Karpas-422 (cell line): ENCODE measurements around the gene MRPL34. TPM values are rescaled to one million over a fixed set of nuclear protein-coding genes. Genes with fewer than 3 reads are reported as not detected.

Experiments
- DNase-seq: peaks from one replicate; pipeline ENCODE4 v3.0.0-alpha.2; 2015
- H2AFZ ChIP-seq: fragments of 200-600 bp; sonication (generic); 2 replicates; pipeline ENCODE4 v1.6.1; 2014; ENCODE audit warnings: antibody characterized with exemption, low read length, mixed read lengths
- H3K27ac ChIP-seq: fragments of 200-600 bp; sonication (generic); 2 replicates; pipeline ENCODE4 v1.5.1; 2014; ENCODE audit warnings: mild to moderate bottlenecking, low read length, moderate library complexity
- H3K27me3 ChIP-seq: fragments of 200-600 bp; sonication (generic); 2 replicates; pipeline ENCODE4 v1.6.1; 2014; ENCODE audit warnings: low read length, mixed read lengths
- H3K36me3 ChIP-seq: fragments of 200-600 bp; sonication (generic); 2 replicates; pipeline ENCODE4 v1.6.1; 2014; ENCODE audit warnings: low read length, mixed read lengths; ENCODE audit not compliant: insufficient read depth
- H3K4me1 ChIP-seq: fragments of 200-600 bp; sonication (generic); 2 replicates; pipeline ENCODE4 v1.6.1; 2014; ENCODE audit warnings: mild to moderate bottlenecking, low read length, mixed read lengths
- H3K4me2 ChIP-seq: fragments of 200-600 bp; sonication (generic); 2 replicates; pipeline ENCODE4 v1.6.1; 2014; ENCODE audit warnings: low read length, low read depth, mild to moderate bottlenecking; ENCODE audit not compliant: poor library complexity, severe bottlenecking
- H3K4me3 ChIP-seq: fragments of 200-600 bp; sonication (generic); 2 replicates; pipeline ENCODE4 v1.5.1; 2014; ENCODE audit warnings: mild to moderate bottlenecking, antibody characterized with exemption, low read length, mixed read lengths
- H3K79me2 ChIP-seq: fragments of 200-600 bp; sonication (generic); 2 replicates; pipeline ENCODE4 v1.6.1; 2014; ENCODE audit warnings: mild to moderate bottlenecking, low read length, mixed read lengths
- H3K9ac ChIP-seq: fragments of 200-600 bp; sonication (generic); 2 replicates; pipeline ENCODE4 v1.6.0; 2014; ENCODE audit warnings: low read length
- H3K9me2 ChIP-seq: fragments of 200-600 bp; sonication (generic), shearing (Covaris generic); replicated peaks from 2 replicates; pipeline ENCODE4 v1.6.0; 2014; ENCODE audit warnings: mild to moderate bottlenecking, low read length, moderate library complexity; ENCODE audit not compliant: insufficient read depth
- H3K9me3 ChIP-seq: fragments of 300-700, 200-600 bp; sonication (generic); 2 replicates; pipeline ENCODE4 v1.6.1; 2014; ENCODE audit warnings: low read length, mixed read lengths
- H4K20me1 ChIP-seq: fragments of 200-600 bp; sonication (generic); 2 replicates; pipeline ENCODE4 v1.6.1; 2014; ENCODE audit warnings: mild to moderate bottlenecking, antibody characterized with exemption, low read length, low read depth; ENCODE audit not compliant: insufficient read depth
- total RNA-seq: library from RNA; depleted of rRNA; stranded (reverse); fragments of >200 nt; shearing (Covaris generic); gene quantifications from 2 replicates; pipeline ENCODE4 v1.2.3, GENCODE V29; 2014; ENCODE audit warnings: low replicate concordance

Gene MRPL34
- total RNA-seq, 1 experiment from 2014 or later, result 34.0 TPM

GRCh38 chr19:17309198-17309964 is 3.7 kb downstream of the MRPL34 start, which contains the start of gene DDA1:
TSS of gene DDA1 (plus strand) at chr19:17309563. CDS start at chr19:17309655, 92 bp downstream.
- no peaks in the 10 kb centered on the region for H3K27me3 ChIP-seq
- H3K4me3 ChIP-seq, result peak within 1 kb of the TSS; percentile 97
- DNase-seq, result peak; percentile 100
- H3K9ac ChIP-seq, result peak within 1 kb of the TSS; percentile 96
- peaks cover 40% of the 10 kb centered on the region for H3K79me2 ChIP-seq
- H3K4me2 ChIP-seq, result peak within 1 kb of the TSS; percentile 83
- peaks cover 22% of the 10 kb centered on the region; the same call in 1 of the 2 replicates for H4K20me1 ChIP-seq
- H3K9me2 ChIP-seq, result no peaks in the 10 kb centered on the region
- H3K4me1 ChIP-seq, result peaks cover 18% of the 10 kb centered on the region
- peak within 1 kb of the TSS; percentile 43; the same call in 1 of the 2 replicates for H3K27ac ChIP-seq
- H3K36me3 ChIP-seq, result peaks cover 8% of the 10 kb centered on the region
- no peaks in the 10 kb centered on the region for H3K9me3 ChIP-seq
- no peak within 1 kb of the TSS for H2AFZ ChIP-seq

GRCh38 chr19:17309965-17310461 is 4.3 kb downstream of the MRPL34 start:
- Histone ChIP-seq H3K27me3 (no peaks in the 10 kb centered on the region), H3K4me2 (peak overlapping the region; percentile 83), H3K9ac (peak overlapping the region; percentile 96), H3K27ac (peak overlapping the region; percentile 43; the same call in 1 of the 2 replicates), H3K9me2 (no peaks in the 10 kb centered on the region), H3K9me3 (no peaks in the 10 kb centered on the region), H2AFZ (no peak overlapping the region), H3K36me3 (peaks cover 13% of the 10 kb centered on the region), H4K20me1 (peaks cover 20% of the 10 kb centered on the region; the same call in 1 of the 2 replicates), H3K79me2 (peaks cover 40% of the 10 kb centered on the region), H3K4me3 (peak overlapping the region; percentile 97), H3K4me1 (peaks cover 18% of the 10 kb centered on the region)
- no peak for DNase-seq

DNA sequence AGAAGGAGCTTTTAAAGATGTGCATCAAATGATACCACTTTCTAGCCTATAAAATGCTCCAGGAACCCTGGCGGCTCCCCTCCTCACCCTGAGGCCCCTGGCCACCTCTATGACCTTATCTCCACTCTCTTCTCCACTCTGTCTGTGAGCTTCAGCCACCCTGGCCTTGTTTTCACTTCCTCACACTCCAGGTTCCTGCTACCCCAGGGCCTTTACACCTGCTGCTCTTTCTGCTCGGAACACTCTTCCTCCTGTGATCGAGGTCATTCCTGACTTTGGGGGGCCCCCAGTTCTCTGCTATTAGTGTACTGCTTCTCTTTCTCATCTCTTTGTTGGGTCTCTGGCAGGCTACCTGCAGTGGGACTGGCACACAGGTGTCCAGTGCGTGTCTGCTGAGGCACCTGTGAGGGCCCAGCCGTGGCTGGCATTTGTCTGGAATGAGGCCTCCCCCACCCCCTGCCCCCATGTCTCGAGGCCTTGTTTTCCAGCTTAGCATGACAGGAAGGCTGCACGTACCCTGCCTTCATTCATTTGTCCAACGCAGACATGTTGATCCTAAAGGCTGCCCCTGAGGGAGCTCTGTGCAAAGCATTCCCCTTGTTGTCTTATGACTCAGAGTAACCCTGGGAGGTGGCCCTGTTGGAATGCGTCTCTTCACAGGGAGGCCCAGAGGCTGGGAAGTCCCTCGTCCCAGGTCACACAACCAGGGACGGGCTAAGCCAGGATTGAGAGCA is 6.0 kb downstream of the MRPL34 start:
- H2AFZ ChIP-seq, result no peak overlapping the region
- peaks cover 34% of the 10 kb centered on the region for H3K79me2 ChIP-seq
- H3K9ac ChIP-seq, result no peak overlapping the region
- no peak overlapping the region for H3K27ac ChIP-seq
- H3K4me3 ChIP-seq, result no peak overlapping the region
- H3K4me2 ChIP-seq, result no peak overlapping the region
- peaks cover 11% of the 10 kb centered on the region for H3K4me1 ChIP-seq
- no peak for DNase-seq
- H3K36me3 ChIP-seq, result peaks cover 13% of the 10 kb centered on the region
- no peaks in the 10 kb centered on the region for H3K9me3 ChIP-seq
- peaks cover 20% of the 10 kb centered on the region; the same call in 1 of the 2 replicates for H4K20me1 ChIP-seq
- H3K9me2 ChIP-seq, result no peaks in the 10 kb centered on the region
- no peaks in the 10 kb centered on the region for H3K27me3 ChIP-seq

GRCh38 chr19:17312189-17313113 is 6.8 kb downstream of the MRPL34 start:
- Histone ChIP-seq H3K36me3 (peaks cover 13% of the 10 kb centered on the region), H3K9ac (no peak overlapping the region), H3K79me2 (peaks cover 33% of the 10 kb centered on the region), H3K4me2 (no peak overlapping the region), H4K20me1 (peaks cover 20% of the 10 kb centered on the region; the same call in 1 of the 2 replicates), H3K4me3 (no peak overlapping the region), H3K9me2 (no peaks in the 10 kb centered on the region), H3K27me3 (no peaks in the 10 kb centered on the region), H3K4me1 (peaks cover 8% of the 10 kb centered on the region), H3K27ac (no peak overlapping the region), H2AFZ (no peak overlapping the region), H3K9me3 (no peaks in the 10 kb centered on the region)
- no peak for DNase-seq

DNA sequence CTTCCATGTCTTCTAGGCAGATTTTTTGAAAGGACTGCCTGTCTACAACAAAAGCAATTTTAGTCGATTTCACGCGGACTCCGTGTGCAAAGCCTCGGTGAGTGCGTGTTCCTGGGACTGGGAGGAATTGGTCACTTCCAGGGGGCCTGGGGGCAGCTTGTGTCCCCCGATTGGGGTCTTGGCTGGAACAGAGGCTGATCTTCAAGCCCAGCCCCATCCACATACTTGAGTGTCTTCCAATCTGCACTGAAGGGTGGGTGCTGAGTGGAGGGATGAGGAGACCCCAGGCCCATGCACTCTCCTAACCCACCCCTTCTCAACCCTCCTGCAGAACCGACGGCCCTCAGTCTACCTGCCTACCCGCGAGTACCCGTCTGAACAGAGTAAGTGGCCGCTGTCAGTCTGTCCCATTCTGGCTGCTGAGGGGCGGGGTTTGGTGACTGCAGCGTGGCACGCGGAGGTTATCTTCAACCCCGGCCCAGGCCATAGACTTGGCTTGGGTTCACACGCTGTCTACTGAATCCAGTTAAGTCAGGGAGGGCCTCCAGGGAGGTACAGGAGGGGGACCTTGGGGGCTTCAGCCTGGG is 8.4 kb downstream of the MRPL34 start:
- Histone ChIP-seq H3K36me3 (peaks cover 13% of the 10 kb centered on the region), H3K27ac (no peak overlapping the region), H3K27me3 (no peaks in the 10 kb centered on the region), H3K4me1 (peaks cover 8% of the 10 kb centered on the region), H3K9me3 (no peaks in the 10 kb centered on the region), H3K79me2 (peaks cover 33% of the 10 kb centered on the region), H3K4me3 (no peak overlapping the region), H3K9ac (no peak overlapping the region), H2AFZ (no peak overlapping the region), H3K9me2 (no peaks in the 10 kb centered on the region), H4K20me1 (peaks cover 20% of the 10 kb centered on the region; the same call in 1 of the 2 replicates), H3K4me2 (no peak overlapping the region)
- no peak for DNase-seq

DNA sequence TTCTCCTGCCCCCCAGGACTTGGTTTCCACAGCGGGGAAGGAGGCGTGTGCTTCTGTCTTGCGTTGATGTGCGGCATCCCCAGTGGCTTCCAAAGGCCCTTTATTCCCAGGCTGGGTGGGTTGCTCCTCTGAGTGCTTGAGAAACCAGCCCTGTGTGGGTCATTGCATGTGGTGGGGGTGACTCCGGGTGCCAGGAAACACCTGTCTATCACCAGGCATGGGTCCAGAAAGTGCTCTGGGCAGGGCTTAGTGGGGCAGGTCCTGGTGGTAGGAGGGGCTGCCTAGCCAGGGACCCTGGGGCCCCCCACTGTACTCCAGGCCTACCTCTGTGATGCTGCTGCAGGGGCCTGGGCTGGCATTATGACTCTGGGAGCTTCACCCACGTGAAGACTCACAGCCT is 13.3 kb downstream of the MRPL34 start:
- Histone ChIP-seq H3K4me1 (no peaks in the 10 kb centered on the region), H3K4me3 (no peak overlapping the region), H2AFZ (no peak overlapping the region), H3K27ac (no peak overlapping the region), H3K36me3 (peaks cover 9% of the 10 kb centered on the region), H3K9ac (no peak overlapping the region), H4K20me1 (no peaks in the 10 kb centered on the region), H3K4me2 (no peak overlapping the region), H3K9me3 (no peaks in the 10 kb centered on the region), H3K9me2 (no peaks in the 10 kb centered on the region), H3K79me2 (no peaks in the 10 kb centered on the region), H3K27me3 (no peaks in the 10 kb centered on the region)
- no peak for DNase-seq

DNA sequence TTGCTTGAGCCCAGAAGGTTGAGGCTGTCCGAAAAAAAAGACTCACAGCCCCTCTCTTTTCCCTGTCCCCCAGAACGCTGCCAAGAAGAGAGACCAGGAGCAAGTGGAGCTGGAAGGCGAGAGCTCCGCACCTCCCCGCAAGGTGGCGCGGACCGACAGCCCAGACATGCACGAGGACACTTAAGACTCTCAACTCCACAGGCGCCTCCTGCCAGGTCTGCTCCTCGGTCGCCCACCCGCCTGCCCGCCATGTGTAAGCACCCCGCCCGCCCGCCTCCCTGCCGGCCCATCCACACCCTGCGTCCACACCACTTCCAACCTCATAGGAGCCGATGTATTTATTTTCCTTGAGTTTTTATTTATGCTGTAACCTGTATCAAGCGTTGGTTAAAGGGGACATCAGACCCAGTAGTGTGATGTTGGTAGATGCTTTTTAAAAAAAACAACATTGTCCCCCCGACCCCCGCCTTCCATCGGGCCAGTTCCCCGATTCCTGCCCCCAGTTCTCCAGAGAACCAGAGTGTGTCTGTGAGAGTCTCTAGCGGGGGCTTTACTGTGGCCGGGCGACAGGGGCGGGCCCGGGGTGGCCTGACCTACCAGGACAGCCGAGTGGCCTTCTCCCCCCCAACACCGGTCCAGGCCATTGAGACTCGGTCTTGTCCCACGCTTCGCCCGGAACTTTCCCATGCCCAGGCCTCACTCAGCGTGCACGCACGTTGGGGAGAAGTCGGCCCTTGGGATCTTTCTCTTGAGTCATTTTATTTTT is 14.0 kb downstream of the MRPL34 start:
- peaks cover 2% of the 10 kb centered on the region for H3K36me3 ChIP-seq
- no peak overlapping the region for H3K9ac ChIP-seq
- H4K20me1 ChIP-seq, result no peaks in the 10 kb centered on the region
- DNase-seq, result no peak
- no peak overlapping the region for H3K4me2 ChIP-seq
- H3K79me2 ChIP-seq, result no peaks in the 10 kb centered on the region
- H3K9me2 ChIP-seq, result no peaks in the 10 kb centered on the region
- H3K9me3 ChIP-seq, result no peaks in the 10 kb centered on the region
- H3K27me3 ChIP-seq, result no peaks in the 10 kb centered on the region
- no peak overlapping the region for H3K4me3 ChIP-seq
- H3K4me1 ChIP-seq, result no peaks in the 10 kb centered on the region
- no peak overlapping the region for H3K27ac ChIP-seq
- no peak overlapping the region for H2AFZ ChIP-seq
